Colonic mucosa (tissue), 4 donors: Measurements from ENCODE around the gene CAPRIN2. TPM values are rescaled to one million over a fixed set of nuclear protein-coding genes. Genes with fewer than 3 reads are reported as not detected.

Source experiments
- DNase-seq: peaks from one replicate; pipeline ENCODE4 v3.0.0-alpha.2; 2020
- H3K27ac ChIP-seq: fragments of 200-600 bp; one replicate; pipeline ENCODE4 v1.8.0; 2021
- H3K27me3 ChIP-seq: fragments of 200-600 bp; one replicate; pipeline ENCODE4 v1.8.0; 2021
- H3K36me3 ChIP-seq: fragments of 200-600 bp; one replicate; pipeline ENCODE4 v1.8.0; 2021
- H3K4me1 ChIP-seq: fragments of 200-600 bp; one replicate; pipeline ENCODE4 v1.8.0; 2021; ENCODE audit warnings: mild to moderate bottlenecking
- H3K4me3 ChIP-seq: fragments of 200-600 bp; one replicate; pipeline ENCODE4 v1.8.0; 2021
- H3K9ac ChIP-seq, 2 donors: one replicate each; pipeline ENCODE4 v1.7.0; 2013; ENCODE audit warnings: control low read depth in 2 of 2, low read depth in 2 of 2, low read length in 2 of 2
- H3K9me3 ChIP-seq: fragments of 200-600 bp; one replicate; pipeline ENCODE4 v1.8.0; 2021
- CTCF ChIP-seq: fragments of 200-600 bp; IDR thresholded peaks from one replicate; pipeline ENCODE4 v1.8.0; 2022; ENCODE audit warnings: antibody characterized with exemption, mild to moderate bottlenecking
- intact Hi-C: fragments of 100-400 bp; cut with DNase I; formaldehyde crosslinking; loops from one replicate; pipeline ENCODE4 v1.14.1; 2022
- total RNA-seq, 2 donors: library from RNA; stranded (reverse); fragmentation: NEBNext Ultra II Directional in 1 of 2; extraction: Animal tissue kit (Norgen Biotek cat#: 25700) in 1 of 2; gene quantifications; one replicate each; pipeline ENCODE4 v1.2.1, GENCODE V29; 2021
- donor health status: healthy.
- donor health status: DM: no; HTN: no; CAD: no.
- donor health status: DM: no; HTN: no; CAD: no.

The CAPRIN2 gene
- total RNA-seq, 2 donors from 2014 or later, result 6.1 to 8.2 TPM

- no peaks in the 10 kb centered on the region for H3K27me3 ChIP-seq
- no peaks in the 10 kb centered on the region for H3K9me3 ChIP-seq
- peaks cover 7% of the 10 kb centered on the region for H3K4me1 ChIP-seq
- intact Hi-C loops, result loop anchor here (10.0 kb wide), 1 partner anchor 63 kb away; the partner anchor contains the start of gene IPO8
- H3K9ac ChIP-seq, result no peak overlapping the region
- H3K36me3 ChIP-seq, result no peaks in the 10 kb centered on the region
- no peak overlapping the region for H3K27ac ChIP-seq
- no peak for DNase-seq
- TF ChIP-seq CTCF, result no peak
- H3K4me3 ChIP-seq, result no peak overlapping the region
These were observed 2.6 kb upstream of the CAPRIN2 start for GRCh38 chr12:30757316-30757715.

GRCh38 chr12:30756074-30756473 is 1.3 kb upstream of the CAPRIN2 start:
- intact Hi-C loops, result loop anchor here (10.0 kb wide), 1 partner anchor 61 kb away; the partner anchor contains the start of gene IPO8
- H3K9ac ChIP-seq, result no peak overlapping the region
- H3K27me3 ChIP-seq, result no peaks in the 10 kb centered on the region
- no peak for TF ChIP-seq CTCF
- DNase-seq, result no peak
- no peaks in the 10 kb centered on the region for H3K36me3 ChIP-seq
- H3K27ac ChIP-seq, result no peak overlapping the region
- H3K4me1 ChIP-seq, result peaks cover 7% of the 10 kb centered on the region
- H3K9me3 ChIP-seq, result no peaks in the 10 kb centered on the region
- H3K4me3 ChIP-seq, result no peak overlapping the region

- Histone ChIP-seq H3K27me3 (no peaks in the 10 kb centered on the region), H3K9me3 (no peaks in the 10 kb centered on the region), H3K9ac (peak overlapping the region; percentile 30 to 64), H3K4me1 (peaks cover 7% of the 10 kb centered on the region), H3K27ac (peak overlapping the region; percentile 90), H3K36me3 (no peaks in the 10 kb centered on the region), H3K4me3 (peak overlapping the region; percentile 84)
- DNase-seq, result no peak
- no peak for TF ChIP-seq CTCF
- intact Hi-C loops, result loop anchor here (10.0 kb wide), 1 partner anchor 61 kb away; the partner anchor contains the start of gene IPO8
These were observed 628 bp upstream of the CAPRIN2 start for GRCh38 chr12:30755395-30755762.

- no peaks in the 10 kb centered on the region for H3K9me3 ChIP-seq
- no peaks in the 10 kb centered on the region for H3K27me3 ChIP-seq
- intact Hi-C loops, result loop anchor here (10.0 kb wide), 1 partner anchor 60 kb away; the partner anchor contains the start of gene IPO8
These were observed 385 bp downstream of the CAPRIN2 start for GRCh38 chr12:30754383-30754749.

GRCh38 chr12:30753751-30754382 is 884 bp downstream of the CAPRIN2 start:
- intact Hi-C loops, result loop anchor here (10.0 kb wide), 1 partner anchor 59 kb away; the partner anchor contains the start of gene IPO8
- Histone ChIP-seq H3K4me3 (peak overlapping the region; percentile 84), H3K4me1 (peaks cover 7% of the 10 kb centered on the region), H3K27ac (peak overlapping the region; percentile 90), H3K9me3 (no peaks in the 10 kb centered on the region), H3K9ac (peak overlapping the region; percentile 80 to 86), H3K27me3 (no peaks in the 10 kb centered on the region), H3K36me3 (no peaks in the 10 kb centered on the region)
- DNase-seq, result no peak
- TF ChIP-seq CTCF, result no peak

More at GRCh38 chr12:30754383-30754749, 385 bp downstream of the CAPRIN2 start:
- no peak for TF ChIP-seq CTCF
- no peak for DNase-seq
- peak overlapping the region; percentile 80 to 86 for H3K9ac ChIP-seq
- H3K4me3 ChIP-seq, result peak overlapping the region; percentile 84
- H3K27ac ChIP-seq, result peak overlapping the region; percentile 90
- H3K36me3 ChIP-seq, result no peaks in the 10 kb centered on the region
- peaks cover 7% of the 10 kb centered on the region for H3K4me1 ChIP-seq
